Keratinocyte (primary cell): ENCODE measurements around the gene RAPGEF1. TPM values are rescaled to one million over a fixed set of nuclear protein-coding genes. Genes with fewer than 3 reads are reported as not detected.

ENCODE experiments used
- DNase-seq: peaks from one replicate; pipeline ENCODE4 v3.0.0-alpha.2; 2011; ENCODE audit warnings: low read depth, missing footprints, low spot score
- FAIRE-seq: peaks from 2 replicates; lab custom pipeline; 2011; peaks lifted over from hg19 to GRCh38; lab: Jason Lieb, UNC
- H2AFZ ChIP-seq: 2 replicates; pipeline ENCODE4 v1.6.0; 2012; ENCODE audit warnings: low read length, control low read depth, inconsistent platforms; ENCODE audit not compliant: control insufficient read depth
- H3K27ac ChIP-seq: 2 replicates; pipeline ENCODE4 v1.5.1; 2011; ENCODE audit warnings: low read length; ENCODE audit not compliant: control insufficient read depth, insufficient read depth
- H3K27me3 ChIP-seq: 3 replicates; pipeline ENCODE4 v1.6.0; 2011; ENCODE audit warnings: low read length; ENCODE audit not compliant: control insufficient read depth, insufficient read depth; ENCODE audit errors: extremely low read depth
- H3K36me3 ChIP-seq, 2 experiments: 2 replicates in 1 of 2; 3 replicates in 1 of 2; pipeline ENCODE4 v1.5.1; 2011; ENCODE audit warnings: low read length in 2 of 2, mild to moderate bottlenecking in 1 of 2; ENCODE audit not compliant: control insufficient read depth in 2 of 2, insufficient read depth in 2 of 2; ENCODE audit errors: extremely low read depth in 1 of 2
- H3K4me1 ChIP-seq: 3 replicates; pipeline ENCODE4 v1.5.1; 2011; ENCODE audit warnings: low read length; ENCODE audit not compliant: control insufficient read depth, insufficient read depth; ENCODE audit errors: extremely low read depth
- H3K4me2 ChIP-seq: 3 replicates; pipeline ENCODE4 v1.6.0; 2011; ENCODE audit warnings: low read depth, low read length; ENCODE audit not compliant: control insufficient read depth, insufficient read depth; ENCODE audit errors: extremely low read depth
- H3K4me3 ChIP-seq, 3 experiments: fragments of 200-600 bp in 1 of 3; sonication (generic) in 1 of 3; 2 replicates in 2 of 3; 3 replicates in 1 of 3; pipeline ENCODE4 v1.5.1; 2011 to 2016; ENCODE audit warnings: low read length in 3 of 3, mild to moderate bottlenecking in 3 of 3, control low read depth in 2 of 3, inconsistent platforms in 1 of 3, low read depth in 1 of 3, mixed read lengths in 1 of 3, mixed run types in 1 of 3, moderate library complexity in 1 of 3; ENCODE audit not compliant: control insufficient read depth in 2 of 3, insufficient read depth in 2 of 3; ENCODE audit errors: extremely low read depth in 1 of 3
- H3K79me2 ChIP-seq: 2 replicates; pipeline ENCODE4 v1.6.0; 2012; ENCODE audit warnings: low read length; ENCODE audit not compliant: control insufficient read depth, insufficient read depth
- H3K9ac ChIP-seq: 3 replicates; pipeline ENCODE4 v1.6.0; 2011; ENCODE audit warnings: low read length; ENCODE audit not compliant: control insufficient read depth, insufficient read depth; ENCODE audit errors: extremely low read depth
- H3K9me1 ChIP-seq: 3 replicates; pipeline ENCODE4 v1.6.0; 2011; ENCODE audit warnings: low read length; ENCODE audit not compliant: control insufficient read depth, insufficient read depth; ENCODE audit errors: extremely low read depth
- H3K9me3 ChIP-seq: 2 replicates; pipeline ENCODE4 v1.5.1; 2012; ENCODE audit warnings: low read depth, low read length; ENCODE audit not compliant: control insufficient read depth
- H4K20me1 ChIP-seq: 3 replicates; pipeline ENCODE4 v1.6.0; 2011; ENCODE audit warnings: low read length; ENCODE audit not compliant: control insufficient read depth, insufficient read depth; ENCODE audit errors: extremely low read depth
- CTCF ChIP-seq, 3 experiments: IDR thresholded peaks in 1 of 3; conservative IDR thresholded peaks in 1 of 3; optimal IDR thresholded peaks in 1 of 3; 2 replicates in 2 of 3; 3 replicates in 1 of 3; pipeline versions ENCODE3 to v1.5.1; 2011; ENCODE audit warnings: low read length in 3 of 3, mild to moderate bottlenecking in 3 of 3, moderate library complexity in 2 of 3, control low read depth in 1 of 3, inconsistent platforms in 1 of 3; ENCODE audit not compliant: insufficient read depth in 2 of 3; ENCODE audit errors: extremely low read depth in 1 of 3
- EZH2 ChIP-seq: IDR thresholded peaks from one replicate; pipeline ENCODE4 v1.6.1; 2012; ENCODE audit warnings: inconsistent platforms, mild to moderate bottlenecking, low read length, moderate library complexity
- dilution Hi-C: fragments of 300-500 bp; cut with MboI; formaldehyde crosslinking; loops from one replicate; pipeline ENCODE4 v1.7.0; 2020; ENCODE audit warnings: low sequenced_read_pairs; ENCODE audit not compliant: extremely low pct_ligation_motif_present
- polyA plus RNA-seq, 5 experiments: library from polyadenylated mRNA; depleted of rRNA in 3 of 5; stranded (reverse) in 3 of 5; stranded (forward) in 1 of 5; unstranded in 1 of 5; fragments of >200 nt; gene quantifications; 1 replicate in 1 of 5; 2 replicates in 3 of 5; 3 replicates in 1 of 5; pipeline versions ENCODE4 v1.2.1 to v1.2.3, GENCODE V29; 2011 to 2012; ENCODE audit warnings: missing spikeins in 2 of 5, low read depth in 1 of 5, low replicate concordance in 1 of 5

The RAPGEF1 gene
- polyA plus RNA-seq, 1 donor (not counting 4 experiments of a cell fraction or from before 2014, with no cell fraction given) = 18.5 TPM

DNA sequence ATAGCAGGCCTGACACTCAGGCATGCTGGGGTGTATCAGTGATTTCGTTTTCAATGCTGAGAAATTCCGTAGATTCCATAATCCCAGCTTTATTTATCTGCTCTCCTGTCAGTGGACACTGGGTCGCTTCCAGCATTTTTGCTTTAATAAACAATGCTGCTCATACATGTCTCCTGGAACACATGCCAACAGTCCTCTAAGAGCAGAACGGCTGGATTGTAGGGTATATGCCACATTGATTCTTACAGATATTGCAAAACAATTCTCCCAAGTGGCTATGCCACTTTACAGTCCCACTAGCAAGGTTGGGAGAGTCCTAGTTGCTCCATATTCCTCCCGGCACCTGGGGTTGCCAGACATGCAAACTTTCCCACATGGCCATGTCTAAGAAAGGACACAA, 81.9 kb downstream of the RAPGEF1 start:
- H2AFZ ChIP-seq = no peak overlapping the region
- TF ChIP-seq CTCF (optimal IDR thresholded peaks at IDR 0.05 in 1 of 3, IDR thresholded peaks at IDR 0.05 in 1 of 3, conservative IDR thresholded peaks at IDR 0.05 in 1 of 3; ENCODE audit: extremely low read depth in 1 of 3, insufficient read depth in 2 of 3, low read length in 3 of 3) (no peak), EZH2 (no peak)

GRCh38 chr9:131657456-131657855, 82.4 kb downstream of the RAPGEF1 start:
- no peak overlapping the region for H3K9ac ChIP-seq

More for the DNA sequence above, 81.9 kb downstream of the RAPGEF1 start:
- no peaks in the 10 kb centered on the region for H3K9me3 ChIP-seq
- no peaks in the 10 kb centered on the region for H3K27me3 ChIP-seq
- no peaks in the 10 kb centered on the region for H3K9me1 ChIP-seq
- H3K79me2 ChIP-seq = peaks cover 21% of the 10 kb centered on the region
- dilution Hi-C loops = no loop called here
- DNase-seq (no peak), FAIRE-seq (no peak)
- H3K4me1 ChIP-seq = peaks cover 36% of the 10 kb centered on the region
- H3K9ac ChIP-seq = peak overlapping the region; percentile 34
- H4K20me1 ChIP-seq = no peaks in the 10 kb centered on the region
- peak overlapping the region; percentile 67 for H3K27ac ChIP-seq
- no peaks in the 10 kb centered on the region for H3K36me3 ChIP-seq
- no peak overlapping the region for H3K4me3 ChIP-seq
- H3K4me2 ChIP-seq = peak overlapping the region; percentile 74

More at GRCh38 chr9:131657456-131657855, 82.4 kb downstream of the RAPGEF1 start:
- no peak for TF ChIP-seq CTCF (optimal IDR thresholded peaks at IDR 0.05 in 1 of 3, IDR thresholded peaks at IDR 0.05 in 1 of 3, conservative IDR thresholded peaks at IDR 0.05 in 1 of 3; ENCODE audit: extremely low read depth in 1 of 3, insufficient read depth in 2 of 3, low read length in 3 of 3)
- no peak for TF ChIP-seq EZH2
- Histone ChIP-seq H3K4me3 (no peak overlapping the region), H3K27me3 (no peaks in the 10 kb centered on the region), H3K36me3 (no peaks in the 10 kb centered on the region), H3K9me3 (no peaks in the 10 kb centered on the region), H3K79me2 (peaks cover 24% of the 10 kb centered on the region), H3K9me1 (no peaks in the 10 kb centered on the region), H3K4me2 (peak overlapping the region; percentile 74), H4K20me1 (no peaks in the 10 kb centered on the region), H3K4me1 (peaks cover 40% of the 10 kb centered on the region), H2AFZ (no peak overlapping the region), H3K27ac (peak overlapping the region; percentile 67)
- no peak for FAIRE-seq
- no peak for DNase-seq
- dilution Hi-C loops = no loop called here
